HG02588 (cell line): ENCODE measurements around the gene NFIL3.
A peak's percentile ranks its signal among the peaks of the same experiment; 100 is the strongest.
"Not testable (repeated sequence)": the region's sequence is repeated elsewhere in the genome, so short reads cannot be mapped to it uniquely, and the experiment has no call there.

Experiments
- ATAC-seq: cut with Tn5 transposase; IDR thresholded peaks from one replicate; pipeline ENCODE4 v1.9.1; 2021; ENCODE audit warnings: mild to moderate bottlenecking, moderate library complexity; ENCODE audit not compliant: unreplicated experiment

Gene NFIL3, protein sequence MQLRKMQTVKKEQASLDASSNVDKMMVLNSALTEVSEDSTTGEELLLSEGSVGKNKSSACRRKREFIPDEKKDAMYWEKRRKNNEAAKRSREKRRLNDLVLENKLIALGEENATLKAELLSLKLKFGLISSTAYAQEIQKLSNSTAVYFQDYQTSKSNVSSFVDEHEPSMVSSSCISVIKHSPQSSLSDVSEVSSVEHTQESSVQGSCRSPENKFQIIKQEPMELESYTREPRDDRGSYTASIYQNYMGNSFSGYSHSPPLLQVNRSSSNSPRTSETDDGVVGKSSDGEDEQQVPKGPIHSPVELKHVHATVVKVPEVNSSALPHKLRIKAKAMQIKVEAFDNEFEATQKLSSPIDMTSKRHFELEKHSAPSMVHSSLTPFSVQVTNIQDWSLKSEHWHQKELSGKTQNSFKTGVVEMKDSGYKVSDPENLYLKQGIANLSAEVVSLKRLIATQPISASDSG

DNA sequence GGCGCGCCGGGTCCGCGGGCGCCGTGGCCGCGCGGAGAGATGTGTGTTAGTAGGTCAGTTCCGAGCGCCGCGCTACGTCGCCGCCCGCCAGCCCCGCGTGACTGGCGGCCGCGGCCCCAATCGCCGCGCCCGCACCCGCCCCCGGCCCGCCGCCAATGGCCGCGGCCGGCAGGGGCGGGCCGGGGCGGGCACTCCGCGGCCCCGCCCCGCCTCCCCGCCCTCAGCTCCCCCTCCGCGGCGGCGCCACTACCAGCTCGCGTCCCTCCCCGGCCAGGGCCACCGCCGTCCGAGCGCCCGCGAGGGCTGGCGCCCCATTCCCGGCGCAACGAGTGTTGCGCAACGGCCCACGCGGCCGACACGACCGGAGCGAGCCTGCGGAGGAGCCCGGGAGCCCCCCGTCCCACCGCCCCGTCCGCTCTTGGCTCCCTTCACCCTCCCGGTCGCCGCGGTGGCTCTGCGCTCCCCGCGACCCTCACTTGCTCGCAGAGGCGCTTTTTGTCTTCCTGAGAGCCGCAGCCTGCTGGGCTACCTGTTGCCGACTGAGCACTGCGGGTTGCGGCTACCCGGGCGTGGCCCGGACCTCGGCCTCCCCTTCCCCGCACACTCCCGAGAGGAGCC, at the start of gene NFIL3:
Gene NFIL3 (minus strand): TSS at position 48 of the 618 bp plus-strand sequence. CDS start 13,098 bp downstream, outside the sequence.
- peak; percentile 86 for ATAC-seq

- not testable (repeated sequence) for ATAC-seq
Observed at GRCh38 chr9:91471524-91471923, 47.9 kb upstream of the NFIL3 start.

GRCh38 chr9:91465420-91465819, 41.8 kb upstream of the NFIL3 start:
- no peak for ATAC-seq

GRCh38 chr9:91458906-91459305, 35.3 kb upstream of the NFIL3 start:
- ATAC-seq, result no peak

DNA sequence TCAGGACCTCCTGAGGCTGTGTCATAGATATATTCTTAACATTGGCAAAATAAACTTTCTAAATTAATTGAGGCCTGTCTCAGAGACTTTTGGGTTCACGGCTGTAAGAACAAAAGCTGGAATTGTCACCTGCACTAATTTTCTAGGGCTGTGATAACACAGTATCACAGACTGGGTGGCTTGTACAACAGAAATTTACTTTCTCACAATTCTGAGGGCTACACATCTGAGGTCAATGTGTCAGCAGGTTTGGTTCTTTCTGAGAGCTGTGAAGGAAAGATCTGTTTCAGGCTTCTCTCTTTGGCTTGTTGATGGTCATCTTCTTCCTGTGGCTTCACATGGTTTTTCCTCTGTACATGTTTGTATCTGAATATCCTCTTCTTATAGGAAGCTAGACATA, 29.2 kb upstream of the NFIL3 start:
- ATAC-seq, result no peak

DNA sequence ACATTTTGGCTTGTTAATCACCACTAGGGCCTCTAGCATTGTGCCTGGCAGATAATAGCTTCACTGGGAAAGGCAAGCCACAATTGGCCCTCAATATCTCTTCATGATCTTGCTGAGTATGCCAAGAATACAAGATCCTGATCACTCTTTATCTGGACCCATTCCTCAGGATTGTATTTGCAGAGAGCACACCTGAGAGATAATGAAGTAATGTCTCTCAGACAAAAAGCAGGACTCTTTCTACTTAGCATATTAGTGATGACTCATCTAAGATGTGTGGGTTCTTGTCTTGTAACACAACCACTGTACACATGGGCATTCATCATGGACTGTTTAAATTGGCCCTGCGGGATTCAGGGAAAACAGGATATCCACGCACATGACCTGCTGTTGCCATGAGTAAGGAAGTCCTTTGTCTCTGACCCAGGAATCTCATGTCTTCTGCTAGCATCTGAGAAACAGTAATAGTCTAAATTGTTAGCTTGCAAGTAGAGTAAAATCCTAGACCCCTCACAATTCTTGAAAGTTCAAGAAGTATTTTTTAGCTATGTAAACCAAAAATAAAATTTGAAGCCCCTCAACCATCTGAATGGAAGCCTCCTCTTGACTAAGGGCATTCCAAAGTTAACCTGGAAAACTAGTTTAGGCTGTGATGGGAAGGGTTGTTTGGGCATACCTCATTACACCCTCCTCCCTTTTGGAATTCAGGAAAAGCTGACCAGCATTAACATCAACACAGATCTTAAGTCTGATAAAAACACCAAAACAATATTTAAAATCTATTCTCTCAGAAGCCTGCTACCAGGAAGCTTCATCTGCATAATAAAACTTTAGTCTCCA, 28.0 kb upstream of the NFIL3 start:
- ATAC-seq, result no peak

DNA sequence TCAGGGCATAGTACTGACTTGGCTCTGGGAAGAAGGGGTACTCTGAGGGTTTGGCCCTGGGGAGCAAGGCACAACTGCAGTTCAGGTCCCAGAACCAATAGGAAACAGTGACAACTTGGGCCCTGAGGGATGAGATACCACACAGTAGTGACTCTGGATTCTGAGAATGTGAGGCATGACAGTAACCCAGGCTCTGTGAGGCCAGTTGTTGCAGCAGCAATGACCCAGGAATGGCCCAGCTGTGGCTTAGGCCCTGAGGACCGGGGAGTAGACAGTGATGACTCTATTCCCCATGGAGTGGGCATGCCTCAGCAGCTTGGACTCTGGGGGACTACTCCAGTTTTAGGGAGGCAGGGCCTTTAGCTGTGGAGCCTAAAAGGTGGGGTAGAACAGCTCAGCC, 21.5 kb upstream of the NFIL3 start:
- no peak for ATAC-seq

- no peak for ATAC-seq
Observed at GRCh38 chr9:91443994-91444392, 20.4 kb upstream of the NFIL3 start.

GRCh38 chr9:91443321-91443993, 19.8 kb upstream of the NFIL3 start:
- no peak for ATAC-seq

DNA sequence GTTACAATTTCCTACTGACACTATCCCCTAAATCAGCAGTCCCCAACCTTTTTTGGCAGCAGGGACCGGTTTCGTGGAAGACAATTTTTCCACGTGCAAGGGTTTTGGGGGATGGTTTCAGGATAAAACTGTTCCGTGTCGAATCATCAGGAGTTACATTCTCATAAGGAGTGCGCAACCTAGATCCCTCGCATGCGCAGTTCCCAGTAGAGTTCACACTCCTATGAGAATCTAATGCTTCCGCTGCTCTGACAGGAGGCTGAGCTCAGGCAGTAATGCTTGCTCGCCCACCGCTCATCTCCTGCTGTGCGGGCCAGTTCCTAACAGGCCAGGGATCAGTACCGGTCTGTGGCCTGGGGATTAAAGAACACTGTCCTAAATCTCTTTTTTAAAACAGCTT, 13.2 kb upstream of the NFIL3 start:
- no peak for ATAC-seq

GRCh38 chr9:91433180-91433579, 9.5 kb upstream of the NFIL3 start:
- ATAC-seq, result no peak

DNA sequence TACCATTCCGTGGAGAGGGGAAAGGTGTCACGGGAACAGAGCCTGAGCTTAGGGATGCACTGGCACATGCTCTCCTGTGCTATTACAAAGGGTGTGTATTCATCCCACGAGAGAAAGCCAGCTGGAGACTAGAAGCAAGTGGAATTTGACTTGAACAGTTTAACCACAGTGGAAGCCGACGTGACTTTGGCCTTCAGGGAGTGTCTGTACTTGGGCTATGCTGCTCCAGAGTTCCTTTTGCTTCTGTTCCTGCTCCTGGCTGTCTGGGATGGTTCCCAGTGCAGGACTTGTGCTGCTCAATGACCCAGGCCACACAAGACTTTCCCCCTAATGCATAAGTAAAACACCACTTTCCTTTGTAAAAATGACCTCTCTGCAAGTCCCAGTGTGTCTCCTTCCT, 7.9 kb upstream of the NFIL3 start:
- no peak for ATAC-seq

GRCh38 chr9:91429501-91429900, 5.9 kb upstream of the NFIL3 start:
- ATAC-seq, result no peak

DNA sequence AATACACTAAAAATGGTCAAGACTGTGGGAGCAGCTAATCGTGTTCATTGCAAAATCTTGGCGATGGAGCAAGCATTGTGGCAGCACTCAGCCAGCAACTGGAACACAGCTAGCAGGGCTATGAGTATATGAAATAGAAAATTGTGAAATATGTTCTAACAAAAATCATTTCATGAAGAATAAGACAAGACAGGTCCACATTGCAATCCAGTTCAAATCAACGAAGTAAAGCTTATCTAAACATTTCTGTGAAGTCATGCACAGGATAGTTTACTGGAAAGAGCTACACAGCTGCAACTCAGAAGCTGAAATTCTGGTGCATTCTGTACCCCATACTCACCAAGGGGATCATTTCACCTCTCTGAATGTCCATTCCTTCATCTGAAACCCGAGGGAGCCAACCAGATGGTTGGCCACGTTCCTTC, 5.3 kb upstream of the NFIL3 start:
- ATAC-seq, result no peak

GRCh38 chr9:91428436-91428835, 4.8 kb upstream of the NFIL3 start:
- ATAC-seq, result no peak

DNA sequence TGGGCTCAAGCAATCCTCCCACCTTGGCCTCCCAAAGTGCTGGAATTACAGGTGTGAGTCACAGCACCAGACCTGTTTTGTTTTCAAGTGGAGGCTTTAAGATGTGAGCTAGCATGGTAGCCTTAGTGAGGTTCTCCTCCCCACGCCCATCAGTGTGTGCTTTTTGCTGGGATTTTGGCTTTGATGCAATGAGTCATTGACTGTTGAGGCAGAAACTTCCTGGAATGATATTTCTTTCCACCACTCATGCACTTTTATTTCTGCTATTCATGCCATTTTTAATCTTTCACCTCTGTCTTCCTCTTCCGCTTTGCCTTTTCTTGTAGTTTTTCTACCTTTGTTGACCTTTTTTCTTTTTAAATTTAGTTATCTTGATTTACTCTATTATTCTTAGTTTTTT, 4.2 kb upstream of the NFIL3 start:
- ATAC-seq, result no peak

- ATAC-seq, result no peak
Observed at GRCh38 chr9:91426123-91426745, 2.6 kb upstream of the NFIL3 start.

DNA sequence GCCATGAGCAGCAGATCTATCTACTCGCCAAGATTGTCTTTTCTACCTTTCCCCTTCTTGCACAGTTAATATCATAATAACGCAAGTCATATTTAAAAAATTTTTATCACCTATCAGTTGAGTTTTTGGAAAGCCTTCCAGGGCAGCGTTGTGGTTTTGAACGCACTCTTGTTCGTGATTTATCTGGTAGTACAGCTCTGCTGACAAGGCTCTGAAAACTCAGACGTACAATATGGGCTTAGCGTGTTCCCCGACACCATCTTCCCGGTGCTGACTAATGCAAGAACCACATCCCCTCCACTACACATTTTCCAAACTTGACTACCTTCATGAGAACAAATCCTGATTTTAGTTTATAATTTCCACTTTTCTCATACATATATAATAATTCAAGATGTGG, 1.6 kb upstream of the NFIL3 start:
- no peak for ATAC-seq

GRCh38 chr9:91424403-91425176, 958 bp upstream of the NFIL3 start:
- ATAC-seq, result no peak
